Fibroblast of mammary gland (primary cell): Measurements from ENCODE around the gene ASPDH.

Experiments used
- DNase-seq: peaks from one replicate; pipeline ENCODE4 v3.0.0-alpha.2; 2010; ENCODE audit warnings: low read depth
- H3K4me3 ChIP-seq: 2 replicates; pipeline ENCODE4 v1.5.1; 2011; ENCODE audit warnings: low read depth, mild to moderate bottlenecking, low read length, moderate library complexity; ENCODE audit not compliant: control insufficient read depth
- CTCF ChIP-seq: conservative IDR thresholded peaks from 2 replicates; pipeline ENCODE4 v1.5.1; 2011; ENCODE audit warnings: low read depth, low read length, inconsistent platforms; ENCODE audit not compliant: control insufficient read depth, insufficient read depth

Gene ASPDH

GRCh38 chr19:50465986-50466705, 47.6 kb downstream of the ASPDH start:
- no peak for TF ChIP-seq CTCF
- DNase-seq: no peak
- H3K4me3 ChIP-seq: no peak overlapping the region

GRCh38 chr19:50465000-50465399, 48.7 kb downstream of the ASPDH start:
- TF ChIP-seq CTCF: no peak
- H3K4me3 ChIP-seq: no peak overlapping the region
- no peak for DNase-seq

GRCh38 chr19:50464348-50464747, 49.4 kb downstream of the ASPDH start:
- H3K4me3 ChIP-seq: no peak overlapping the region
- DNase-seq: no peak
- TF ChIP-seq CTCF: no peak

- H3K4me3 ChIP-seq: no peak overlapping the region
- TF ChIP-seq CTCF: no peak
- DNase-seq: no peak
Measured at GRCh38 chr19:50462970-50463369, 50.7 kb downstream of the ASPDH start.
